Activated T-cell treated with anti-CD3 and anti-CD28 coated beads for 4 hours (primary cell): ENCODE measurements around the gene NACAD.

ENCODE experiments used
- DNase-seq: peaks from one replicate; pipeline ENCODE4 v3.0.0-alpha.2; 2020

Gene NACAD

GRCh38 chr7:45112648-45113047 lies 23.9 kb upstream of the NACAD start:
- no peak for DNase-seq

DNA sequence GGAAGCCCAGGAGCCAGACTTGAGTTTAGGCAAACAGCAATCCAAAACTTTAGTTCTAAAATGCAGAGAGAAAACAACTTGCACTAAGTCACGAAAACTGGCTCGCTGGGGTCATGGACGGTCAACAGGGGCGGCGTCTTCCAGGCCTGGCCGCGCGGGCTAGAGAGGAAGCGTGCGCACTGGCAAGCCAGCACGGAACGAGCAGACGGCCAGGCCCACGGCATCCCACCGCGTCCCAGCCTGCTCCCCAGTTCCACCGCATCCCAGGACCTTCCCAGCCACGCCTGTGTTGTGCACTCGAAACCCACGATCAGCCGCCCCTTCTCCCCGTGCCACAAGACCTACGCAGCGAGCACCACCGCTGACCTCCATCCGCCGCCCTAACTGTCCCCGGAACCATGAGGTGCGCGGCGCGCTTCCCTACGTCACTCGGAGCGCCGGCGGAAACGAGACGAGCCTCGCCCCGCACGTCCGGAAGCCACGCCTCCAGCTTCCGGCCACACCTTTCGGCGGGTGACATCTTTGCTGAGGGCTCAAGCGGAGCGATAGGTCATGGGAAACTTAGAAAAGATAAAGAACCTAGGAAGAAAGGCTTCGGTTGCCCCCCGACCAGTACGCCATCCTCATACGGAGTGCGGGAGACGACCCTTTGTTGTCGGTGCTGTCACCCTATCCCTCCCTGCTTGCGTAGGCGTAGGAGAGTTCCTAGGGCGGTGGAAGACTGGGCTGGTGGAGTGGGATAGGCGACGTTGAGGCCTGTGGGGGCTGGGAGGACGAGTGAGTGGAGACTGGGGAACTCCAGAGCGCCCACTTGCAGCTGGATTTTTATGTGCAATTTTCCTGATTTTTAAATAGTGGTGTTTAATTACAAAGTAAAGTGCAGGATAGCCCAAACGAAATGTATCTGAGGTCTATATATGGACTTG lies 22.8 kb upstream of the NACAD start, which contains the start of gene TBRG4:
Gene TBRG4, minus strand, starts transcription at position 400 of the 926 bp plus-strand sequence. CDS start 2,460 bp downstream, outside the sequence.
- peak; percentile 90 for DNase-seq

DNA sequence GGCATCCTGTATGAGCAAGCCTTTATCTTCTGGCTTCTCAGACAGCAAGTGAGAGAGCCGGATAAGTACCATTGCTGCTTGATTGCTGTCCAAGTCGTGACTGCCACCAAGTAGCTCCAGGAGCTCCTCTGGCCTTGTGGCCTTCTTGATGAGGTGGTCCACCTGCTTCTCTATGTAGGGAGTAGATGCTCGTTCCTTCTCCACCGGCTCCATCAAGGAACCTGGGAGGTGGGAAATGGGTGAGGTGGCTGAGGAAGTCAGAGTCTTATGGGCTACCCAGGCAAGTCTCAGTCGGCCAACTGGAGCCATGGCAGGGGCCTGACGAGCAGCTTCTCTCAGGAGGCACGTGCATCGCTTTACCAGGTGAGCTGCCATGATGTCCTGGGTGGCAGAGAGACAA lies 20.1 kb upstream of the NACAD start:
- DNase-seq, result no peak

- DNase-seq, result no peak
Measured at GRCh38 chr7:45107356-45107755, 18.6 kb upstream of the NACAD start.

- DNase-seq, result no peak
Measured at GRCh38 chr7:45106820-45107219, 18.1 kb upstream of the NACAD start.

GRCh38 chr7:45105588-45106188 lies 16.9 kb upstream of the NACAD start:
- DNase-seq, result no peak

DNA sequence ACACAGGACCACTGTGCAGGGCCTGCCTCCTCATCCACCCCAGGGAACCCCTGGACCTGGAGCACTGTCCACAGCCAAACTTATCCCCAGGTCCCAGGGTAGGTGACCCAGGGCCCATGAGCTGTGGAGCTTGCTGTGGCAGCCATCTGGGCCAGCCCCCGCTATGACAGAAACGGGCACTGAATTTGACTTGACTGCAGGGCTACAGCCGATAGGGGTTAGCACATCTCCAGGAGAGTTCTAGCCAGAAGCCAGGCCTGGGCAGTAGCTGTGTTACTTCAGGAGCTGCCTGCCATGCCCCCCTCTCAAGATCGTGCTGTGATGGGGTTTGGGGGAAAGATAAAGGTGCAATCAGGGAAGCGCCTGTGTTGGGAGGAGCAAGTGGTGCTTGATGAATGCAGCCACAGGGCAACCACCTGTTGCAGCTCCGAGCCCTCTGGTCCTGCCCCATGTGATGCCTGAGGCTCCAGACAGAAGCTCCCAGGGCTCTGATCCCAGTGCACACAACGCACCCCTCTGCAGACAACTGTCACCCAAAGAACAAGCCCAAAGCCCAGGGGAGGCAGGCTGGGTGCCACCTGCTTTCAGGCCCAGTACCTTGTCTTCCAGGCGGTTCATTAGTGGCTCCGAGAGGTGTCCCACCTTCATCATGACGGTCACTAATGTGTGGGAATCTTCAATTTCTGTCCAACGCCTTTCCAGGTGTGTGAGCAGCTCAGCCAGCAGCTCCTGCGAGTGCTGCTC lies 16.2 kb upstream of the NACAD start:
- no peak for DNase-seq

DNA sequence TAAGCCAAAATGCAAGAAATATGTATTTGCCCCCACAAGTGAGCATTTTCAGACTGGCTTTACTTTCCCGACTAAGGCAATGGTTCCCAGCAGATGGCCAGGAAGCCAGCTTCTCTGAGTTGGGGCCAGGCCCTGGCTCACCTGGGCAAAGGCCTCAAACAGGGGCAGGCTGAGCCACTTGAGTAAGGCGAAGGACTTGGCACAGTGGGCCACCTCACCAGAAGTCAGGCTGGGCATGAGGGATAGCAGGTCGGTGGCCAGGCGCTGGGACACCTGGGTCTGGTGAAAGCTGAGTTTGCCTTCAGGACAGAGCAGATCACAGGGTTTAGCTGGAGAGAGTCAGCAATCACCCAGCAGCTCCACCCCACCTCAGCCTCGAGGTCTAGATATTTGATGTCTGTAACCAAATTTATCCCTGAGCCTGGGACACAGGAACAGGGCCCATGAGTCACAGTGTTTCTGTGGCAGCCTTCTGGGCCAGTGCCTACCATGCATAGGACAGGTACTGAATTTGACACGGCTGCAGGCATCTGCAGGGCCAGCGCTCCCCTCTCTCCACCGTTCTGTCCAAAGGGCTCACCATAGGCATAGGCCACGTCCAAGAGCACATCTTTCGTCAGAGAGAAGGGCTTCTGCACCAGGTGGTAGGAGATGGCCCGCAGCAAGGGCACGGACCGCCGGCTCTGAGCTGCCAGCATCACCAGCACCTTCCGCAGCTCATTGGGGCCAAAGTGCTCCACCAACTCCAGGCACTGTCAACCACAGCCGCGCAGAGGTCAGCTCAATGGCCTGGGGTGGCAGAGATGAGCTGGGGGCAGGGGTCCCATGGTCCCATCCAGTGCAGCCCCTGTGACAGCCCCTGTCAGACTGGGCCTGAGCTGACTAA lies 15.4 kb upstream of the NACAD start:
- no peak for DNase-seq

- no peak for DNase-seq
Measured at GRCh38 chr7:45102785-45103712, 14.3 kb upstream of the NACAD start.

DNA sequence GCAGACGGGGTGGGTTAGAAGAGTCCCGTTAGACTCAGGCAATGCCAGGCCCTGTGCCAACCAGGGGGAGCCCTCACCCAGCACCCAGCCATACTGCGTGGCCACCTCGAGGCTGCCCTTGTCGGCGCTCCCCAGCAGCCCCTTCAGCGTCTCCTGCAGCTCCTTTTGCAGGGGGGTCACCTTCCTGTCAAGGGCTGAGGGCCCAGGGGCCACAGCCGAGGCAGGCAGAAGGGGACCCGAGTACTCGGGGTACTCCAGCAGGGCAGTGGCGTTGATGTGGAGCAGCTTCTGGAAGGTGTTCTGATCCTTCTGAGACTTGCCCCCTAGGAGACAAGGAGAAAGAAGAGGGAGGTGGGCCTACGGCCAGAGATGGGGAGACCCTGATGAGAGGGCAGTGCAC lies 13.0 kb upstream of the NACAD start:
- DNase-seq, result no peak

DNA sequence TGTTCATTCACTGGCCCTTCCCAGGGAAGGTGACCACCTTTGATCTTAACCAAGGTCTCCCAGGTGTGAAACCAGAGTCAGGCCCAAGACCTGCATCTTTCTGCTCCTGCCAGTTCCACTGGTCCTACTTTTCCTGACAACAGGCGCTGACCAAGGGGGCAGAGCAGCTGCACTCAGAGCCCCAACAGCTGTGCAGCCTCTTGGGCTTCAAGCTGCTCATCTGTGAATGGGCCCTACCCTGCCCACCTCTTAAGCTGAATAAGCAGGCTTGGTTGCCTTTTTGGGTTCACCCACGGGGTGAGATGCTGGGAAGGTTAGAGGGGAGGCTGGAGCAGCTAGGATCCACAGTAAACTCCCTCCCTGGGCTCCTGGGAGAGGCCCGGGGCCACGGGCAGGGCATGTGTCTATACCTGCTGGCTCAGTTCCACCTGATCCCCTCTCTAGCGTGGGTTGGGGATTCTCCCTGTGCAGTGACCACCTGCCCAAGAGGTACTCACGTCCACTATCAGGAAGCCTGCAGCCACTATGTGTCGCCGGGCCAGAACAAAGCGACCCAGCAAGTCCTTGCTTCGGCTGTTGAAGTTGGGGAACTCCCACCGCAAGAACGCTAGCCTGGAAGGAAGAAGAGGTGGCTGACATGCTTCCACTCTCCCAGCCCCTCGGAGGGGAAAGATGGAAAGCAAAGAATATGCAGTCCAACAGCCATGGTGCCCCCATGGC lies 12.2 kb upstream of the NACAD start:
- DNase-seq, result no peak

DNA sequence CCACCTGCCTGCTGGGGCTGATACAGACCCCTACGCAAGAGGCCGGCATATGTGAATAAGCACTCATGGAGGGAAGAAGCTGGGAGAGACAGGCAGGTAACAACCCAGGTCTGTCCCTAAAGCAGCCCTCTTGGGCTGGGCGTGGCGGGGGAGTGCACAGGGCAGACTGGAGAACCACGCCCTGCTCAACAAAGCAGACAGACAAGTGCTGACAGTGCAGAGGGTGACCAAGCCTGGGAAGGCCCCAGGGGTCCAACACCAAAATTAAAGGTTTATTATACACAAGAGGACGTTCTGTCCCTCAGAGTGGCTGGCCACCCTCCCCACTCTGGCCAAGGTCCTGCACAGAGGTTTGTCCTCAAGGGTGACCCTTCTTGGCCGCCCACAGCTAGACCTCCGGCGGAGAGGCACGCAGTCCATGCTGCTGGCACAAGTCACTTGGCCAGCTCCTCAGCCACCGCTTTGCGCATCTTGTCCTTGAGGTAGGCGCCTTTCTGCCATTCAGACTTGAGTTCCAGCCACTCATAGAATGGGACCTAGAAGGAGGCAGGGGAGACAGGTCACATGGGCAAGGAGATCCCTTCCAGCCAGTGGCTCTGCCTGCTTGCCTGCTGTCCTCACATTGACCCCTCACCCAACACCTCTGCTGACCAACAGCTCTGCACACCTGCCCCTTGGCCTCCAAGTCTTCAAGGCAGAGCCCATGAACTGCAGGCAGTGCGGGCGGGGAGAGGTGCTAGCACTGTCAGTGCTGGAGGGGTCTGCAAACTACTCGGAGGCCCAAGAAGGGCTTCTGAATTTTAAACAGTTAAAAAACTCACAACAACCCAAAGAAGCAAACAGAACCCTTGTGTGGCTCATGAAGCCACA lies 11.4 kb upstream of the NACAD start:
- DNase-seq, result no peak

DNA sequence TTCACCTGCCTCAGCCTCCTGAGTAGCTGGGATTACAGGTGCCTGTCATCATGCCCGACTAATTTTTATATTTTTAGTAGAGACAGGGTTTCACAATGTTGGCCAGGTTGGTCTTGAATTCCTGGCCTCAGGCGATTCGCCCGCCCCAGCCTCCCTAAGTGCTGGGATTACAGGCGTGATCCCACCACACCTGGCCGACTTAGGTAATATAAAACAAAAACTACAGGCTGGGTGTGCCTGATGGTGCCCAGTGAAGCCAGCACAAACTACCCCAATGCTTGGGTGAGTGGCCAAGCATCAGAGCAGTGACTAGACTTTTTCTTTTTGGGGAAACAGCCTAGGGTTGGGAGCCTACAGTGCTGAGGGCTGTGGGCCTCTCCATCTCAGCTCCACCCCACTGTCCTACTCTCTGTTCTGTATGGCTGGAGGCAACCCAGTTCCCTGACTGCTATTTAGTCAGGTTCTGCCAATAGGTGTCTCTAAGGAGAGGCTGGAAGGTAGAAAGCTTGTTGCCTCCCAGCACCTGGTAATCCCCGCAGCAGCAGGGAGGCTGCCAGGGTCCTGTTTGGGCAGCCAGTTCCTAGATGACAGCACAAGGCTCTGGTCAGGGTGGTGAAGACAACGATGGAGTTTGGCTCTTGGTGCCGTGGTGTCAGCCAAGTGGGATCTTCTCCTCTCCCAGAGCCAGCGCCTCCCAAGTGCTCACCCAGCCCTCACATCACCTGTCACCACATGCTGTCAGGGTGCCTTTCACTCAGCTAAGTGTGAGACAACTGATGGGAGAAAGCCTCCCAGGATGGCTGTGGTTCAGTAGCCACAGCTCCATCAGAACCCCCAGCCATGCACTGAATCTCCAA lies 10.4 kb upstream of the NACAD start:
- DNase-seq, result no peak

DNA sequence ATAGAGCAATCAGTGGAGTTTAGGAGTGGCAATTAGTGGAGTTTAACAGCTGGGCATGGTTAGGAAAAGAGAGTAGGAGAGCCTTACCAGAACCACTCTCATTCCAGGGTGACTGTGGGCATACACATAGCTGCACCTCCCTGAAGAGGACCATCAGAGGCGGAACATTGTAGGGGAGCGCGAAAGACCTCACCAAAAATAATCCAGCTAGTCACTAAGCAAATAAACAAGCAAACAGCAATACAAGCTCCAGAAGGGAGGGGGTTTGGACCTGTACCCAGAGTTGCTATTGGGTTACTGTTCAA lies 4.1 kb upstream of the NACAD start:
- DNase-seq, result no peak

- no peak for DNase-seq
Measured at GRCh38 chr7:45092100-45092930, 3.5 kb upstream of the NACAD start.

- DNase-seq, result peak; percentile 30
Measured at GRCh38 chr7:45089341-45089891, 647 bp upstream of the NACAD start.

GRCh38 chr7:45088146-45088701 lies 545 bp downstream of the NACAD start:
- no peak for DNase-seq
